HG02840 (cell line): ENCODE data around the gene RAI14.
"Not testable (repeated sequence)": the region's sequence is repeated elsewhere in the genome, so short reads cannot be mapped to it uniquely, and the experiment has no call there.

ENCODE experiments used
- ATAC-seq: cut with Tn5 transposase; IDR thresholded peaks from one replicate; pipeline ENCODE4 v1.9.1; 2021; ENCODE audit warnings: mild to moderate bottlenecking, moderate library complexity, moderate number of reproducible peaks; ENCODE audit not compliant: unreplicated experiment, low FRiP score

RAI14 gene

DNA sequence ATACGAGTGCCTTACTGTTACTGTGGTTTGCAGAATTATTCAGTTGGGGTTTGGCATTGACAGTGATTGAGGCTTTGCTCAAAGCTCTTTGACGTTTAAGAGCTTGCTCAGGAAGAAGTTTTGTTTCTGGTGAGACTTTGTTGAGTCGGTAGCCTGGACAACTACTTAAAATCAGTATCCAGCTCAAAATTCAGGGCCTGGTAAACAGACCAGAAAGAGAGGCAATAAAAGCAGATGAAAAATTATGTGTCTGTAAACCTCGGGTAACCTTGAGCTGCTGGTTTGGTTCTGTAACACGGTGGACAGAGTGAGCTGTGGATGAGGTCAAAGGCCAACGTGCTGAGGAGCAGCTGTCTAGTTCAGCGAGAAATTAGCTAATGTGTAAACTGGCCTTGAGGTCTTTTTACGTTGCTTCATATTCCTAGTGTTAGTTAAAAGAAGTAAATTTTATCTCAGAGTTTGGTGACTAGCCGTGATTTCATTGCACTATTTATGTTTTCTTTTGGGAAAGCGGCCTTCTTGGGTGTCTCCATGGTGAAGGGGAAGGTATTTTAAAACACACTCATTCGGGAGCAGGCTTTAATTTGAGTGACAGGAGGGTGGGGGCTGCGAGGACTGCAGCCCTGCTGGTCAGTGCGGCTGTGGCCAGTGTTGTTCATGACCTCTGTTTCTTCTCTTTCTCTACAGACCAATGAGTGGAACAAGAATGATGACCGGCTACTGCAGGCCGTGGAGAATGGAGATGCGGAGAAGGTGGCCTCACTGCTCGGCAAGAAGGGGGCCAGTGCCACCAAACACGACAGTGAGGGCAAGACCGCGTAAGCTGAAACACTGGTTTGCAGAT, 100.9 kb downstream of the RAI14 start:
- ATAC-seq = no peak

DNA sequence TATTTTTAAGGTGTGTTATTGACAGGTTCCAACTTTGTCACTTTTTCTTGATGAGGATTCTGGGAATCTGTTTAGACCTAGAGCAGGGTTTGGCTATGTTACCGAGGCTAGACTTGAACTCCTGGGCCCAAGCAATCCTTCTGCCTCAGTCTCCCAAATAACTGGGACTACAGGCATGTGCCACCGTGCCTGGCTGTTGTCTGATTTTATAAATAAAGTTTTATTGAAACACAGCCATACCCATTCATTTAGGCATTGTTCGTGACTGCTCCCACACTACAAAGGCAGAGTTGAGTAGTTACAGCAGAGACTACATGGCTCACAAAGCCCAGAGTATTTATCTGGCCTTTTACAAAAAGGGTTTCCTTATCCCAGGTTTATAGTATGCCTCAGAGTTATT, 102.4 kb downstream of the RAI14 start:
- no peak for ATAC-seq

DNA sequence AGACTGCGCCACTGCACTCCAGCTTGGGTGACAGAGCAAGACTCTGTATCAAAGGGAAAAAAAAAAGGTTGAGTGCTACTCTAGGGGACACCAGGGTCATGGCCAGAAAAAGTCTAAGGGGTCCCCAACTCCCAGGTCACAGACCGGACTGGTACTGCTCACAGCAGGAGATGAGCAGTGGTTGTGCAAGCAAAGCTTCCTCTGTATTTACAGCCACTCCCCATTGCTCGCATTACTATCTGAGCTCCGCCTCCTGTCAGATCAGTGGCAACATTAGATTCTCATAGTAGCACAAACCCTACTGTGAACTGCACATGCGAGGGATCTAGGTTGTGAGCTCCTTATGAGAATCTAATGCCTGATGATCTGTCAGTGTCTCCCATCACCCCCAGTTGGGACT, 103.1 kb downstream of the RAI14 start:
- not testable (repeated sequence) for ATAC-seq

DNA sequence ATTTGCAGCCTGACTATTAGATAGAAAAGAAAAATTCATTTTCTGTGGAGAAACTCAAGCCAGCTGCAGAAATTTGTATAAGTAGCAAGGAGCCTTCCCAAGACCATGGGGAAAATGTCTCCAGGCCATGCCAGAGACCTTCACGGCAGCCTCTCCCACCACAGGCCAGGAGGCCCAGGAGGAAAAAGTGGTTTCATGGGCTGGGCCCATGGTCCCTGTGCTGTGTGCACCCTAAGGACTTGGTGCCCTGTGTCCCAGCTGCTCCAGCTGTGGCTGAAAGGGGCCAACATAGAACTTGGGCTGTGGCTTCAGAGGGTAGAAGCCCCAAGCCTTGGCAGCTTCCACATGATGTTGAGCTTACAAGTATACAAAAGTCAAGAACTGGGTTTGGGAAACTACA, 109.5 kb downstream of the RAI14 start:
- ATAC-seq = no peak

DNA sequence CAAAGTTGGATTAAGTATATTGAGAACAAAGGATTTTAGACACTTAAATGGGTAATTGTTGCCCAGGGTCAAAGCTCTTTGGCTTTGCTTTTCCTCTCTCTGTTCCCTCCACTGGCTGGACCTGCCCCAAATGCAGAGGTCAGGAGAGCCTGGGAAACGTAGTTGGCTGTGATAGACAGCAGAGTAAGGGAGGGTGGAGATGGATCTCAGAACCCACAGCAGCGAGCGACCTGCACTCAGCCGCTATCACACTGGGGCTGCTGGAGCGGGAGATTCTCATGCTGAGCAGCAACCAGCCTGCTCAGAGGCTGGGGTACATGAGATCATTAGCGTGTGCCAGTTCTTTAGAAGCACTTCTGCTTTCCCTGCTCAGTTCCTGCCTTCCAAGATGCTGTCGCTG, 111.1 kb downstream of the RAI14 start:
- ATAC-seq = no peak

DNA sequence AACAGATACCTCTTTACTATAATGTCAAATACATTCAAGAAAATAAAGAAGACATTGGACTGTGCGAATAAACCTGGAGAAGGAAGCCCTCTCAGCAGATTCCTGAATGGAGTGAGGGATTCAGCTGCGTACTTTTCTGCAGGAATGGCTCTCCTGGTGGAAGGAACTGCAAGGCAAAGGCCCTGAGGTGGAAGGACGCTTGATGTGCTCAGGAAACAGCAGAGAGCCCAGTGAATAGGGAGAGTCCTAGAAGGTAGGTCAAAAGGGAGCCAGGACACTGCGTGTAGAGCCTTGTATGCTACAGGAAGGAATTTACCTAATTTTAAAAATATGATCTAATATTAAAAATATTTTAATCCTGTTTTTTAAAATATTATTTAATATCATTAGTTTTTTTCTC, 114.4 kb downstream of the RAI14 start:
- ATAC-seq = no peak

DNA sequence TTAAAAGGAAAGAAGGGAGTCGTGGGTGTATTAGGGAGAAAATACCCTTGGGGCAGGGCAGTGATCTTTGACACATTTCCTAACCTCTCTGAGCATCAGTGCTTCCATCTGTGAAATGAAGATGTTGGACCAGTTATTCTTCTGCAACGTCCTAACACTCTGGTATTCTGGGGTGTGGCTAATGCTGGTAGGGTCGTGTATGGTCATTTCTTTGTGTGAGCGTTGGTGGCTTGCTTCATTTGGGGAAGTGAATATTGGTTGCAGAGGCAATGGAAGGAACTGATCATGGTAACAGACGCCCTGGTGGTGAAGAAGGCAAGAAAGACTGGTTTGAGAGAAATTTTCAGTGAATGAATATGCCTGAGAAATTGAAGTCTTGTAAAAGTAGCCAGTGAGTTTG, 114.9 kb downstream of the RAI14 start:
- ATAC-seq = no peak

DNA sequence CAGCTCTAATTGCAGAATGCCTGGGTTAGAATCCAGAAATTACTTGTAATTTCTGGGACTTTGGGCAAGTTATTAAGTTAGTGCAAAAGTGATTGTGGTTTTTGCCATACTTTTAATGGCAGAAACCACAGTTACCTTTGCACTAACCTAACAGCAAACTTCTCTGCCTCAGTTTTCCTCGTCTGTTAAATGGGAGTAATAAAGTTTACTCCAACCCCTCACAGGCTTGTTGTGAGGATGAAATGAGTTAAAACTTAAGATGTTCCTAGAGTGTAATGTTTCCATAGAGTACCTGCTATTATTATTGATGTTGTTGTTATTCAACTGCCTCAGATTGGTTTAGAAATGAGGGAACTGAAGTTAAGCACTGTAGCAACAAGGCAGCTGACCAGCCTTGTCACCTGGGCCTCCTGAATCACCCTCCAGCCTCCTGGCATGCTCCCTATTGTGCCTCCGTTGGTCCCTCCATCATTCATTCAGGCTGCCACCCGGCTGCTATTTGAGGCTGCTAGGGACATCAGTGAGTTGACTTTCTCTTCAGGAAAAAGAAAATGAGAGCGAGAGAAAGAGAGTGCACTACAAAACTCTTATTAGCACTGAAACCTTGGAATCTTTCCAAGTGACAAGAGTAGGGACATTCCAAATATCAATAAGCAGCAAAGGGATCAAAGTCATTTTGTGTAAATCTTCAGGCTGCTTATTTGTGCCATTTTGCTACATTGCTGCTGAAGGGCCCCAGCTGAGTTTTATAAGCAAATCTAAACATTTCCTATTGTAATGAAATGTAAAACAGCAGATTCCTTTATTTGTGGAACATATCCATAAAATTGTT, 116.4 kb downstream of the RAI14 start:
- no peak for ATAC-seq

DNA sequence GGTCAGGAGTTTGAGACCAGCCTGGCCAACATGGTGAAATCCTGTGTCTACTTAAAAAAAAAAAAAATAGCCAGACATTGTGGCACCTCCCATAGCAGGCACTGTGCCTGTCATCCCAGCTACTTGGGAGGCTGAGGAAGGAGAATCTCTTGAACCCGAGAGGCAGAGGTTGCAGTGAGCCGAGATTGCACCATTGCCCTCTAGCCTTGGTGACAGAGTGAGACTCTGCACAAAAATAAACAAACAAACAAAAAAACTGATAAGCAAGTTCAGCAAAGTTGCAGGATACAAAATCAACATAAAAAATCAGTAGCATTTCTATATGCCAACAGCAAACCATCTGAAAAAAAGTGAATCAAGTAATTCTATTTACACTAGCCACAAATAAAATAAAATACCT, 118.0 kb downstream of the RAI14 start:
- ATAC-seq = no peak

DNA sequence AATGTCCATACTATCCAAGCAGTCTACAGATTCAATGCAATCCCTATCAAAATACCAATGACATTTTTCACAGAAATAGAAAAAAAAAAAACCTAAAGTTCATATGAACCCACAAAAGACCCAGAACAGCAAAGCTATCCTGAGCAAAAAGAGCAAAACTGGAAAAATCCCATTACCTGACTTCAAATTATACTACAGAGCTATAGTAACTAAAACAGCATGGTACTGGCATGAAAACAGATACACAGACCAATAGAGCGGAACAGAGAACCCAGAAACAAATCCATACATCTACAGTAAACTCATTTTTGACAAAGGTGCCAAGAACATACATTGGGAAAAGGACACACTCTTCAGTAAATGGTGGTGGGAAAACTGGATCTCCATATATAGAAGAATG, 118.5 kb downstream of the RAI14 start:
- ATAC-seq = not testable (repeated sequence)

DNA sequence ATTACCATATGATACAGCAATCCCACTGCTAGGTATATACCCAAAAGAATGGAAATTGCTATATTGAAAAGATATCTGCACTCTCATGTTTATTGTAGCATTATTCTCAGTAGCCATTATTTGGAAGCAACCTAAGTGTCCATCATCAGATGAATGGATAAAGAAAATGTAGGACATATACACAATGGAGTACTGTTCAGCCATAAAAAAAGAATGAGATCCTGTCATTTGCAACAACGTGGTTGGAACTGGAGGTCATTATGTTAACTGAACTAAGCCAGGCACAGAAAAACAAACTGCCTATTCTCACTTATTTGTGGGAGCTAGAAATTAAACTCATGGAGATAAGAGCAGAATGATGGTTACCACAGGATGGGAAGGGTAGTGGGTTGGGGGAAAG, 119.8 kb downstream of the RAI14 start:
- ATAC-seq = no peak

DNA sequence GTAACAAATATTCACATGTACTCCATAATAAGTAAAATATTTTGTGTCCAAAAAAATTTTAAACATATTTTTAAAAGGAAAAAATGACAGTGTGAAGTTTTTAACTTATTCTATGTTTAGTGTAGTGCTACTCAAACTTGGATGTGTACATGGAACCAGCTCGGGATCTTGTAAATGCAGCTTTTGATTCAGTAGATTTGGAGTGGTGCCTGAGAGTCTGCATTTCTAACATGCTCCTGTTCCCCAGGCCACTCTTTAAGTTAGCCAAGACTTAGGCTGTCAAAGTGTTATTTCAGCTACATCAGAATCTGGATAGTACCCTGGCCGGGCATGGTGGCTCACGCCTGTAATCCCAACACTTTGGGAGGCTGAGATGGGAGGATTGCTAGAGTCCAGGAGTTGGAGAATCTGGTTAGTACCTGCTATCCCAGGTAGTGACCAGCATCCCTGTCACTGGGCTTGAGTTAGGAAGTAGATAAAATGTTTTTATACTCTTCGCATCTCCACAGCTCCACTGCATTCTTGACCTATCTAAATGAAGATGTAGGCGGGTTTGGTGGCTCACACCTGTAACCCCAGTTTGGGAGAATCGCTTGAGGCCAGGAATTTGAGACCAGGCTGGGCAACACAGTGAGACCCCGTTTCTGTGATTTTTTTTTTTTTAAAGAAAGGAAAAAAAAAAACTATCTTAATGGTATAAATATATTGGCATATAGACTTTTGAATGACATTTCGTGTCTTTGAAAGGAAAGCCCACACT, 122.1 kb downstream of the RAI14 start:
- ATAC-seq = no peak

DNA sequence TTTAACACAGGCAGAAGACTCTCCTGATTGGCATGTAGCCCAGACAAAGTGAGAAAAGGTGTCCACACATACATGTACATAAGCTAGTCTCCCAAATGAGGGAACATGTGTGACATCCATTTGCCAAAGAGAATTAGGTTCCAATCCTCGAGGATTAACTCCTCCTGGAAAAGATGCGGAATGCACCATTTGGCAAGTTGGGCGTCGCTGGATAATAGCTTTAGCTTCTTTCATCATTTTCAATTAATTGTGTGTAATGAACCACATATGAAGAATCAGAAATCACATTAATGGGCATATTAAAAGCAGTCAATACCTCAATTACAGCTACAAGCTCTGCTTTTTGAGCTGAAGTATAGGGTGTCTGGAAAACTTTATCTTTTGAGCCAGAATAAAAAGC, 127.8 kb downstream of the RAI14 start:
- ATAC-seq = not testable (repeated sequence)

DNA sequence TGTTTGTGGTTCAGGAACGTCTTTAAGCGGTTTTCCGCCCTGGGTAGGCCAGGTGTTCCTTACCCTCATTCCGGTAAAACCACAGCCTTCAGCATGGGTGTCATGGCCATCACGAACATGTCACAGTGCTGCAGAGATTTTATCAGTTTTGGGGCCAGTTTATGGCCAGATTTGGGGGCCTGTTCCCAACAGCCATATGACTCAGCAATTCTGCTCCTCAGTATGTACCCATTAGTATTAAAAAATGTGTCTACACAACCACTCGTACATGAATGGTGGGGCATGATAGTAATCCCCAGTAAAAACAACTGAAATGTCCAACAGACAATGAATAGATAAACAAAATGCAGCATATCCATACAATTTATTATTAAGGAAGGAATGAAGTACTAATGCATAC, 130.9 kb downstream of the RAI14 start:
- ATAC-seq = no peak

DNA sequence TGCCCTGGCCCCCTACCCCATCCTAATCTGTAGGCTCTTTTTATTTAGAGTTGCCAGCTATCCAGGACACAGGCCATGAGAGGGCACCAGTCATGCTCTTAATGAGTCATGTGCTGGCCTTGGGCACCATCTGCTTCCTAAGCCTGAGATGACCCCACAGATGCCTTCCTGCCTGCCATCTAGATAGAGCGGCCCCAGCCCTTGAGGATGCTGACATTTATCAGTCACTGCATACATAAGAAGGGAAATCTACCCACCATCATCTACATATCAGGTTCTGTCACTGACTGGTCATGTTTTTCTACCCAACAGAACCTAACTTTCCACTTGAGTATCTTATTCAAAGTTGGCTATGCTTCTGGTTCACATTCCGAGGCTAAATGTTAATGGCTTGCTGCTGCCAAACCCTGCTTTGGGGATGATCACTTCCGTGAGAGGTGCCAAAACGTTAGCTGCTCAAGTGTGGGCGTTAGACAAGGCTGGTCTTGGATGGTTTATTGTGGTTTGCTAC, 132.9 kb downstream of the RAI14 start:
- no peak for ATAC-seq

DNA sequence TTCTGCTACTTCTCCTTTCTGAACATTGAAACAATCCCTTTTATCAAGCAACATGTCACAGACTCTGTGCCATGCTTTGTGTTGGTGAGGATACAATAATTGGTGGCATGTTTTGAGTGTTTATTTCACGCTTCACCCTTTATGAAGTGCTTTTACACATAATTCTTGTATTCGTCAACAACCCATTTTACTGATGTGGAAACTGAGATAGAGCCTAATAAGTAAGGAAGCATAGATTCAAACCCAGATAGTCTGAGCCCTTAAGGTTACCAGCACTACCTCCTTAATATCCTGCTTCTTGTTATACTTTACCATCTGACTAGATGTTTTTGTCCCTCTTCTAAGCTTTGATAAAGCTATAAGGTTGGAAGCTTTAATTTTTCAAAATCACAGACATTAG, 133.5 kb downstream of the RAI14 start:
- ATAC-seq = no peak

DNA sequence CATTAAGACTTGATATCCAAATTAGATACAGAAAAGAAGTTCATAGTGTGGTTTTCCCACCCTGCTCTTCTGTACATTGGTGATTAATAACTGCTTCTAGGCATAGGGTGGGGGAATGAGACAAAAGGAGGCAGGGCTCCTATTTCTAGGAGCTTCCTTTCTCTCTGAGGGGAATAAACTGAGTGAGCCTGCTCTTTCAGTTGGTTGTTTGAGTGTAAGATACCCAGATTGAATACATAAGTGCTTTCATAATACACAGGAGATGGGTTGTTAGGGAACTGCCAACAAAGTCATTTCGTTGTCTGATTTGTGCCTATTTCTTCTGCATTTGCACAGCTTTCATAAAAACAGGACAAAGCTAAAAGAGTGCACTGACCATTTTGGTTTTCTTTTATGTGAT, 133.9 kb downstream of the RAI14 start:
- ATAC-seq = no peak

DNA sequence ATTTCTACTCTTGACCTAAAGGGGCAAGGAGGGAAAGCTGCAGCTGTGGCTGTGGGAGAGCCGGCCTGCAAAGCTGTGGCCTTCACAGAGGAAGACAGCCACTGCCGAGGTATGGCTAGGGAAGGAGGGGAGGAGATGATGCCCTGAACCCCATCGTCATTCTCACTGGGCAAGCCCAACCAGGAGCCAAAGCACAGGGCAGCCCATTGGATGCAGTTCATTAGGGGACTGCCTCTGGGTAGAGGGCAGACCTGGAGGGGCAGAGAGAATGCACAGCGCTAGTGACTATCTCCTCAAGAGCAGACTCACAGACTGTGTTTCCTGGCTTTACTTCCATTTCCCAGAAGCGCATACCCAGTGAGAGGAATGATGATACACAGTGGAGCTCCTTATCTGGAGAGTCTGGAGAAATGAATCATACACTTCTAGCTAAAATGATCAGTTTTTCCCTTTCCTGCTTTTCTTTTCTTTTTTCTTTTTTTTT, 135.7 kb downstream of the RAI14 start:
- no peak for ATAC-seq

DNA sequence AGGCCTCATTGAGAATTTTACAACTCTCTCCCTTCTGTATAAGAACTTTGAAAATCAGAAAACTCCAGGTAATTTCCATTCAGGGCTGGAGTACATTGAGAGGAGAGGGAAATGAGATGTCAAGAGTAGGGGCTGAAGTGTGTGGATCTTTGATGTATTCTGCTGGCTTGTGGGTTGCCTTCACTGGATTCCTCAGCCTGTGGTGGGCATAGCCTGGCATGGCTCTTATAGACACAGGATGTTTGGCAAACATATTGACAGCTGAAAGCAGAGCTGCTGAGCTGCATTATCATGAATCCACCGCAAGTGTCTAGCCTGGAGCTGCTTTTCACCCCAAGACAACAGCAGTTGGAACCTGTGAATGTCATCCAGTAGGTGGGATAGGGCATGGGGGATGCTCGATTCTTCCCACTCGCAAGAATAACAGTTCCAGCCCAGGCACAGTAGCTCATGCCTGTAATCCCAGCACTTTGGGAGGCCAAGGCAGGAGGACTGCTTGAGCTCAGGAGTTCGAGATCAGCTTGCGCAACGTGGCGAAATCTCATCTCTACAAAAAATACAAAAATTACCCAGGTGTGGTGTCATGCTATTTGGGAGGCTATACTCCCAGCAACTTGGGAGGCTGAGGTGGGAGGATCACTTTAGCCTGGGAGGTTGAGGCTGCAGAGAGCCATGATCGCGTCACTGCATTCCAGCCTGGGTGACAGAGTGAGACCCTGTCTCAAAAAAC, 146.9 kb downstream of the RAI14 start:
- ATAC-seq = no peak
